Endometrial microvascular endothelial cells (primary cell): Measurements from ENCODE around the gene VAMP2. TPM values are rescaled to one million over a fixed set of nuclear protein-coding genes. Genes with fewer than 3 reads are reported as not detected.

Experiments used
- in situ Hi-C: cut with HindIII; loops from 2 replicates; pipeline ENCODE4 v1.10.0; 2017; ENCODE audit warnings: low sequenced_read_pairs, low pct_unique_long_range_greater_than_20kb; ENCODE audit errors: inconsistent ontology term
- total RNA-seq: library from RNA; depleted of rRNA; stranded (reverse); fragments of >200 nt; gene quantifications from one replicate; pipeline ENCODE4 v1.2.3, GENCODE V29; 2015; ENCODE audit errors: inconsistent ontology term

The VAMP2 gene
- 5.3 TPM for total RNA-seq

- in situ Hi-C loops = no loop called here
These were observed at the start of gene VAMP2 for GRCh38 chr17:8162233-8162996. Gene VAMP2 (minus strand): TSS chr17:8162948. CDS start chr17:8162879, 69 bp downstream.

- in situ Hi-C loops = no loop called here
These were observed 48.2 kb upstream of the VAMP2 start for GRCh38 chr17:8210761-8211458.

- in situ Hi-C loops = no loop called here
These were observed 47.4 kb upstream of the VAMP2 start, which contains the start of gene AURKB for GRCh38 chr17:8209907-8210760. Gene AURKB (minus strand): TSS chr17:8210575. CDS start chr17:8210224, 351 bp downstream.

- in situ Hi-C loops = no loop called here
These were observed 43.8 kb upstream of the VAMP2 start for GRCh38 chr17:8206536-8206935.

GRCh38 chr17:8204761-8205555 lies 42.2 kb upstream of the VAMP2 start:
- in situ Hi-C loops = no loop called here

- in situ Hi-C loops = no loop called here
These were observed 29.5 kb upstream of the VAMP2 start for GRCh38 chr17:8192070-8192815.

GRCh38 chr17:8190506-8190905 lies 27.8 kb upstream of the VAMP2 start:
- in situ Hi-C loops = no loop called here

- in situ Hi-C loops = no loop called here
These were observed 27.1 kb upstream of the VAMP2 start, which contains the start of gene BORCS6 for GRCh38 chr17:8189711-8190477. Gene BORCS6 (minus strand): TSS chr17:8190180. CDS start chr17:8190140, 40 bp downstream.

- in situ Hi-C loops = no loop called here
These were observed 26.4 kb upstream of the VAMP2 start for GRCh38 chr17:8189041-8189710.

- in situ Hi-C loops = no loop called here
These were observed 25.6 kb upstream of the VAMP2 start for GRCh38 chr17:8188263-8188839.

- in situ Hi-C loops = no loop called here
These were observed 24.9 kb upstream of the VAMP2 start for GRCh38 chr17:8187517-8188262.

- in situ Hi-C loops = no loop called here
These were observed 24.2 kb upstream of the VAMP2 start for GRCh38 chr17:8186787-8187516.

- in situ Hi-C loops = no loop called here
These were observed 23.7 kb upstream of the VAMP2 start for GRCh38 chr17:8186446-8186786.

- in situ Hi-C loops = no loop called here
These were observed 23.1 kb upstream of the VAMP2 start for GRCh38 chr17:8185582-8186445.
